Measurements from ENCODE around the gene GPSM3.

DNA sequence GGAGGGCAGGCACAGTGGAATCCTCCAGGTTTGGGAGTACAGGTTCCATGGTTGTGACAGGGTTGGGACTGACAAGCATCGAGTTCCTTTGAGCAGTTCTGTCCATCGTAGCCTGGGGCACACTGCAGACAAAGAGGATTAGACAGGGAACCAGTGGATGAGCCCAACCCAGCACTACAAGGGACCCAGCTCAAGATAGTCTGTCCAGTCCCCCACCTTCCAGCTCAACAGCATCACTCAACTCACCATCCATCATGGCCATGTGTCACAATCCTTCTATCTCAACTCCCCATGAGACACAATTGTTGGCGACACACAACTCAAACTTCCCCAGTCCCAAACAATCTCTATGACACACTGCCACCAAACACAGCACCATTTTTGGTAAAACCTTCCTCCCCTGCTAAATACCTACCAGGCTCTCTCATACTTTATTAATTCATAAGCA lies 11.8 kb upstream of the GPSM3 start:
- TF ChIP-seq CTCF (IDR thresholded peaks at IDR 0.05) (no peak), EZH2 (IDR thresholded peaks at IDR 0.05) (no peak), EZH2phosphoT487 (IDR thresholded peaks at IDR 0.05) (no peak)

All from neural progenitor cell (in vitro differentiated cells).